GM19328 (cell line): ENCODE results near the gene DUSP3.

Experiments used
- ATAC-seq: cut with Tn5 transposase; IDR thresholded peaks from one replicate; pipeline ENCODE4 v1.9.1; 2021; ENCODE audit warnings: mild to moderate bottlenecking, moderate library complexity; ENCODE audit not compliant: unreplicated experiment

DUSP3 gene

GRCh38 chr17:43778337-43779144, at the start of gene DUSP3:
TSS of gene DUSP3 (minus strand) at chr17:43778977. CDS start at chr17:43778924, 53 bp downstream.
- ATAC-seq, result peak; percentile 82

- no peak for ATAC-seq
Observed at GRCh38 chr17:43827596-43827995, 48.8 kb upstream of the DUSP3 start.

- ATAC-seq, result no peak
Observed at GRCh38 chr17:43826206-43826605, 47.4 kb upstream of the DUSP3 start.

- ATAC-seq, result no peak
Observed at GRCh38 chr17:43825567-43825966, 46.8 kb upstream of the DUSP3 start.

- ATAC-seq, result no peak
Observed at GRCh38 chr17:43823350-43824084, 44.7 kb upstream of the DUSP3 start.

- no peak for ATAC-seq
Observed at GRCh38 chr17:43822570-43823190, 43.9 kb upstream of the DUSP3 start.

GRCh38 chr17:43820759-43821158, 42.0 kb upstream of the DUSP3 start:
- ATAC-seq, result no peak

- no peak for ATAC-seq
Observed at GRCh38 chr17:43818966-43819365, 40.2 kb upstream of the DUSP3 start.

- no peak for ATAC-seq
Observed at GRCh38 chr17:43817826-43818225, 39.0 kb upstream of the DUSP3 start.

- ATAC-seq, result no peak
Observed at GRCh38 chr17:43816336-43817320, 37.9 kb upstream of the DUSP3 start.

- no peak for ATAC-seq
Observed at GRCh38 chr17:43814714-43815113, 35.9 kb upstream of the DUSP3 start.

- no peak for ATAC-seq
Observed at GRCh38 chr17:43814026-43814425, 35.2 kb upstream of the DUSP3 start.

- no peak for ATAC-seq
Observed at GRCh38 chr17:43813386-43813785, 34.6 kb upstream of the DUSP3 start.

- ATAC-seq, result no peak
Observed at GRCh38 chr17:43812396-43813265, 33.9 kb upstream of the DUSP3 start.

- ATAC-seq, result no peak
Observed at GRCh38 chr17:43810823-43811222, 32.0 kb upstream of the DUSP3 start.

- no peak for ATAC-seq
Observed at GRCh38 chr17:43810226-43810715, 31.5 kb upstream of the DUSP3 start.

GRCh38 chr17:43809121-43809520, 30.3 kb upstream of the DUSP3 start:
- ATAC-seq, result no peak

GRCh38 chr17:43808076-43808475, 29.3 kb upstream of the DUSP3 start:
- no peak for ATAC-seq

GRCh38 chr17:43805117-43805516, 26.3 kb upstream of the DUSP3 start:
- no peak for ATAC-seq
